ENCODE data around the gene DISC1.

DISC1 gene

GRCh38 chr1:231748760-231749415, 122.3 kb downstream of the DISC1 start:
- no peak for TF ChIP-seq CTCF (IDR thresholded peaks at IDR 0.05)

DNA sequence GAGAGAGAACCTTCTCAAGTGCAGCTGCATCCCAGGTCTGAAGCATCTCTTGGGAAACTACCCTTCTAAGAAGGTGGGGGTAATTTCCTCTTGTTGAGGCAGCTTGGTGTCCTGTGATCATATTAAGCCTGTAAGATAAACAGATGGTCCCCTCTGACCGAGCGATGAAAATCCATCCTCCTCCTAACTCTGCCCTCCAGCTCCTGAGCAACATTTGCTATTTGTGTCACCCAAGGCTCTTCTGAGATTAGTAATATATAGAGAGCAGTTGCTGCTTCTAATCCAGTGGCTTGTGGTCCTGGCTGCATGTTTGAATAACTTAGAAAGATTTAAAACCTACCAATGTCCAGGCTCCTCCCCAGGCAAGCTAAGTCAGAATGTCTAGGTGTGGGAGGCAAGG, 123.7 kb downstream of the DISC1 start:
- TF ChIP-seq CTCF (IDR thresholded peaks at IDR 0.05): no peak

GRCh38 chr1:231750818-231751362, 124.3 kb downstream of the DISC1 start:
- TF ChIP-seq CTCF (IDR thresholded peaks at IDR 0.05): no peak

DNA sequence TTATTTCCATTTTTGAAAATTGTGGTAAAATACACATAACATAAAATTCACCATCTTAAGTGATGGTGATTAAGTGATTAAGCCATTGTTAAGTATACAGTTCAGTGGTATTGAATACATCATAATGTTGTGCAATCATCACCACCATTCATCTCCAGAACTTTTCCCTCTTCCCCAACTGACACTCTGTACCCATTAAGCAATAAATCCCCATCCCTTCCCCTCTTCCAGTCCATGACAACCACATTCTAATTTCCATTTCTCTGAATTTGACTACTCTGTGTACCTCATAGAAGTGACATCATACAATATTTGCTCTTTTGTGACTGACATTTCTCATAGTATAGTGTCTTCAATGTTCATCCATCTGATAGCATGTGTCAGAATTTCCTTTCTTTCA, 124.8 kb downstream of the DISC1 start:
- TF ChIP-seq CTCF (IDR thresholded peaks at IDR 0.05): no peak

DNA sequence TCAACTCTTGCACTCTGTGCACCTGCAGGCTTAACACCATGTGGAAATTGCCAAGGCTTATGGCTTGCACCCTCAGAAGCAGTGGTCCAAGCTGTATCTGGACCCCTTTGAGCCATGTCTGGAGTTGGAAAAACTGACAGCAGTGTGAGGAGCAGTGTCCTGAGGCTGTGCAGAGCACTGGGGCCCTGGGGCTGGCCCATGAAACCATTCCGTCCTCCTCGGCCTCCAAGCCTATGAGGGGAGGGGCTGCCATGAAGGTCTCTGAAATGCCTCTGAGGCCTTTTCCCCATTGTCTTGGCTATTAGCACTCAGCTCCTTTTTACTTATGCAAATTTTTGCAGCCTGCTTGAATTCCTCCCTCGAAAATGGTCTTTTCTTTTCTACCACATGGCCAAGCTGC, 126.7 kb downstream of the DISC1 start:
- TF ChIP-seq CTCF (IDR thresholded peaks at IDR 0.05): no peak

- no peak for TF ChIP-seq CTCF (IDR thresholded peaks at IDR 0.05)
These were observed 130.5 kb downstream of the DISC1 start for GRCh38 chr1:231757101-231757404.

DNA sequence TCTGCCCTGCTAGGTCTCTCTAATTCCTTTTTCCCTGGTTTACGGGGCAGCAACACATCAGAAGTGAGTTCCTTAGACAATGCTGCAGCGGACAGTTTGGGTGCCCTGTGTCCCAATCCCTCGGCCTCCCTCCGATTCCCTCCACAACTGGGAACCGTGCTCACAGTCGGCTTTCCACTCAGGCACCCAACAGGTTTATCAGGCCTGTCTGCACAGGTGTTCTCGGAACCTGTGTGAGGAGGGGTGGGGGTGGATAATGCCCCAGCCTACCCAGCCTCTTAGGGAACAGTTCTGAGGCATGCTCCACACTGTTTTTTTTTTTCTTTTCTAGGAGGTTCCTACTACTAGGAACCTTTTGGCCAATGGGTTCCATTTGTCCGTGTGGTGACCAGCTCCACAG, 131.2 kb downstream of the DISC1 start:
- TF ChIP-seq CTCF (IDR thresholded peaks at IDR 0.05): no peak

DNA sequence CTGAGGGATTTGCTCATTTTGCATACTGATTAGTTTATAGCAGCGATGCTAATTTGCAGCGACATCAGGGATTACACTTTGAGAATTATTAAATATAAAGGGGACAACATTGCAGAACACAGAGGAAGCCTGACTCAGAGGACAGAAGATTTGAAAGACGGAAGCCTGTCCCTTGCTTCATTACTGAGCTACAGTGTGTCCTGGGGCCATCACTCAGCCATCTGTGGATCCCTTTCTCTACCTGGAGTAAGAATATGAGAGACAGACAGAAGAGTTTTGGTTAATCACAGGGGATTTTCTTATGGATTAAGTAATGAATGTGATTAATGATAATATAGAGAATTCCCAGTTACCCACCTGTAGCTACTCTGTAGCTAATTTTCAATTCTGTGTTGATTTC, 134.7 kb downstream of the DISC1 start:
- no peak for TF ChIP-seq CTCF (IDR thresholded peaks at IDR 0.05)

Data from LNCAP (cell line).